Sigmoid colon (tissue), 4 donors: ENCODE results near the gene MYH10.

ENCODE experiments used
- EP300 ChIP-seq, 4 donors: sonication (generic); formaldehyde crosslinking; IDR thresholded peaks; one replicate each; pipeline ENCODE4 v1.6.1; 2017; ENCODE audit warnings: antibody characterized with exemption in 4 of 4
- POLR2A ChIP-seq, 2 donors: fragments of 450-650 bp; IDR thresholded peaks; one replicate each; pipeline ENCODE4 v1.6.1; 2016; ENCODE audit warnings: antibody characterized with exemption in 2 of 2, mild to moderate bottlenecking in 2 of 2, moderate library complexity in 2 of 2
- POLR2AphosphoS5 ChIP-seq, 4 donors: sonication (generic); formaldehyde crosslinking; IDR thresholded peaks; one replicate each; pipeline ENCODE4 v1.6.1; 2017; ENCODE audit warnings: antibody characterized with exemption in 4 of 4
- TF ChIP-seq, protein P1 (sequence below), 4 experiments: fragments of 450-650 bp in 3 of 4; fragments of 200-600 bp in 1 of 4; IDR thresholded peaks; one replicate each; pipeline ENCODE4 v1.5.1; 2016 to 2019; ENCODE audit warnings: antibody characterized with exemption in 4 of 4, mild to moderate bottlenecking in 3 of 4, moderate library complexity in 2 of 4

DNA sequence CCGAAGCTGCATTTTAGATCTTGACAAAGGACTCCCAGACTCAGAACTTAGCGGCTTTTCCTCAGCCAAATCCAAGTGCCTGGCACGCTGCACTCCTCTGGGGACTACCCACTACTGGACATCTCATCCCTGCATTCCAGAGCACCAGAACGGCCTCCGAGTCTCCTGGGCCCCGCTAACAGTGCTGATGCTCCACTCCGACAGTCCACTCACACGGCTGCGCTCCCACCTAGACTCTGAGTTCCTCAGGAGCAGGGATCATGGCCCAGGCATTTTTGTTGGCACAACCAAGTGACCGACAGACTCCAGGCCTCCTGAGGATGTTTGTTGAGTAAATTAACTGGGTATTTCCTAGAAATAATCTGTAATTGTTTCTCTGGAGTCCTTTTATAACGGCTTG lies 115.7 kb downstream of the MYH10 start:
- TF ChIP-seq, protein P1, sequence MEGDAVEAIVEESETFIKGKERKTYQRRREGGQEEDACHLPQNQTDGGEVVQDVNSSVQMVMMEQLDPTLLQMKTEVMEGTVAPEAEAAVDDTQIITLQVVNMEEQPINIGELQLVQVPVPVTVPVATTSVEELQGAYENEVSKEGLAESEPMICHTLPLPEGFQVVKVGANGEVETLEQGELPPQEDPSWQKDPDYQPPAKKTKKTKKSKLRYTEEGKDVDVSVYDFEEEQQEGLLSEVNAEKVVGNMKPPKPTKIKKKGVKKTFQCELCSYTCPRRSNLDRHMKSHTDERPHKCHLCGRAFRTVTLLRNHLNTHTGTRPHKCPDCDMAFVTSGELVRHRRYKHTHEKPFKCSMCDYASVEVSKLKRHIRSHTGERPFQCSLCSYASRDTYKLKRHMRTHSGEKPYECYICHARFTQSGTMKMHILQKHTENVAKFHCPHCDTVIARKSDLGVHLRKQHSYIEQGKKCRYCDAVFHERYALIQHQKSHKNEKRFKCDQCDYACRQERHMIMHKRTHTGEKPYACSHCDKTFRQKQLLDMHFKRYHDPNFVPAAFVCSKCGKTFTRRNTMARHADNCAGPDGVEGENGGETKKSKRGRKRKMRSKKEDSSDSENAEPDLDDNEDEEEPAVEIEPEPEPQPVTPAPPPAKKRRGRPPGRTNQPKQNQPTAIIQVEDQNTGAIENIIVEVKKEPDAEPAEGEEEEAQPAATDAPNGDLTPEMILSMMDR (IDR thresholded peaks at IDR 0.05), result no peak
- no peak for TF ChIP-seq POLR2A (IDR thresholded peaks at IDR 0.05)
- no peak for TF ChIP-seq POLR2AphosphoS5 (IDR thresholded peaks at IDR 0.05)
- TF ChIP-seq EP300 (IDR thresholded peaks at IDR 0.05), result no peak
